Measurements from ENCODE around the gene CORO6. TPM values are rescaled to one million over a fixed set of nuclear protein-coding genes. Genes with fewer than 3 reads are reported as not detected.
A peak's percentile ranks its signal among the peaks of the same experiment; 100 is the strongest.

Gene CORO6
- total RNA-seq, 1 donor from 2014 or later, result 22.0 TPM

GRCh38 chr17:29616300-29617048, 6.2 kb downstream of the CORO6 start:
- Histone ChIP-seq H3K27me3 (no peaks in the 10 kb centered on the region), H3K27ac (no peak overlapping the region), H3K36me3 (no peaks in the 10 kb centered on the region), H3K4me1 (peaks cover 15 to 38% of the 10 kb centered on the region in 2 donors), H3K4me3 (peak overlapping the region; percentile 52 to 62), H3K9me3 (no peaks in the 10 kb centered on the region)
- DNase-seq (ENCODE audit: low spot score in 2 of 2), result no peak
- TF ChIP-seq CTCF (IDR thresholded peaks at IDR 0.05), result no peak
- intact Hi-C loops (cut with DNase I), result loop anchor here (1.0 kb wide), 1 partner anchor 36 kb away; no protein-coding TSS in a partner anchor

GRCh38 chr17:29615492-29616299, 7.0 kb downstream of the CORO6 start:
- peak; percentile 63 to 91 for DNase-seq (ENCODE audit: low spot score in 2 of 2)
- no peak for TF ChIP-seq CTCF (IDR thresholded peaks at IDR 0.05)
- no peaks in the 10 kb centered on the region for H3K27me3 ChIP-seq
- no peaks in the 10 kb centered on the region for H3K9me3 ChIP-seq
- intact Hi-C loops (cut with DNase I), result loop anchor here (1.0 kb wide), 1 partner anchor 24 kb away; no protein-coding TSS in a partner anchor
- no peaks in the 10 kb centered on the region for H3K36me3 ChIP-seq
- H3K27ac ChIP-seq, result no peak overlapping the region
- H3K4me3 ChIP-seq, result peak overlapping the region; percentile 52 to 62
- H3K4me1 ChIP-seq, result peaks cover 15 to 38% of the 10 kb centered on the region in 2 donors

- peaks cover 15 to 38% of the 10 kb centered on the region in 2 donors for H3K4me1 ChIP-seq
These were observed 7.7 kb downstream of the CORO6 start for GRCh38 chr17:29615048-29615385.

GRCh38 chr17:29614349-29615047, 8.2 kb downstream of the CORO6 start:
- Histone ChIP-seq H3K27ac (no peak overlapping the region), H3K4me3 (no peak overlapping the region), H3K27me3 (no peaks in the 10 kb centered on the region), H3K4me1 (peaks cover 15 to 38% of the 10 kb centered on the region in 2 donors), H3K9me3 (no peaks in the 10 kb centered on the region), H3K36me3 (no peaks in the 10 kb centered on the region)
- no peak for DNase-seq (ENCODE audit: low spot score in 2 of 2)
- intact Hi-C loops (cut with DNase I), result loop anchor here (1.0 kb wide), 1 partner anchor 23 kb away; no protein-coding TSS in a partner anchor
- no peak for TF ChIP-seq CTCF (IDR thresholded peaks at IDR 0.05)

More at GRCh38 chr17:29615048-29615385, 7.7 kb downstream of the CORO6 start:
- Histone ChIP-seq H3K4me3 (peak overlapping the region; percentile 52 to 62), H3K27me3 (no peaks in the 10 kb centered on the region), H3K9me3 (no peaks in the 10 kb centered on the region), H3K36me3 (no peaks in the 10 kb centered on the region), H3K27ac (no peak overlapping the region)
- intact Hi-C loops (cut with DNase I), result loop anchor here (1.0 kb wide), 1 partner anchor 24 kb away; no protein-coding TSS in a partner anchor
- peak in 1 of 2 donors; percentile 75 for DNase-seq (ENCODE audit: low spot score in 2 of 2)
- TF ChIP-seq CTCF (IDR thresholded peaks at IDR 0.05), result no peak

GRCh38 chr17:29613856-29614255, 8.9 kb downstream of the CORO6 start:
- Histone ChIP-seq H3K4me3 (peak overlapping the region; percentile 34 to 47), H3K4me1 (peaks cover 15 to 38% of the 10 kb centered on the region in 2 donors), H3K27ac (no peak overlapping the region), H3K36me3 (no peaks in the 10 kb centered on the region), H3K27me3 (no peaks in the 10 kb centered on the region), H3K9me3 (no peaks in the 10 kb centered on the region)
- no peak for DNase-seq (ENCODE audit: low spot score in 2 of 2)
- TF ChIP-seq CTCF (IDR thresholded peaks at IDR 0.05), result no peak
- intact Hi-C loops (cut with DNase I), result loop anchor here (1.0 kb wide), 1 partner anchor 34 kb away; no protein-coding TSS in a partner anchor

All from ascending aorta (tissue), 2 donors.